GM12801 (cell line): Measurements from ENCODE around the gene SOBP.

Experiments used
- CTCF ChIP-seq: IDR thresholded peaks from one replicate; pipeline ENCODE4 v1.5.1; 2011; ENCODE audit warnings: control low read depth; ENCODE audit not compliant: insufficient read length; ENCODE audit errors: extremely low read depth

Gene SOBP

DNA sequence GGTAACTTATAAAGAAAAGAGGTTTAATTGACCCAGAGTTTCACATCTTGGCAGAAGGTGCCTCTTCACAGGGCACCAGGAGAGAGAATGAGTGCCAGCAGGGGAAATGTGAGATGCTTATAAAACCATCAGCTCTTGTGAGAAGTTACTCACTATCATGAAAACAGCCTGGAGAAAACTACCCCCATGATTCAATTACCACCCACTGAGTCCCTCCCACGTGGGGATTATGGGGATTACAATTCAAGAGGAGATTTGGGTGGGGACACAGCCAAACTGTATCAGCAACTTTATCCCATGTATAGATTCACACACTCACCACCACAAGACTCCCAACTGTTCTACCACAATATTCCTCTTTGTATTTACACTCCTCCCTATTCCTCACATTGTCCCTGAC, 41.1 kb upstream of the SOBP start:
- no peak for TF ChIP-seq CTCF

GRCh38 chr6:107458672-107459282, 31.1 kb upstream of the SOBP start:
- TF ChIP-seq CTCF: no peak

- no peak for TF ChIP-seq CTCF
Observed at GRCh38 chr6:107459283-107460082, 30.4 kb upstream of the SOBP start, which contains the start of gene PDSS2. TSS of gene PDSS2 (minus strand) at chr6:107459564. CDS start at chr6:107459285, 279 bp downstream.

- no peak for TF ChIP-seq CTCF
Observed at GRCh38 chr6:107460083-107460631, 29.8 kb upstream of the SOBP start.

DNA sequence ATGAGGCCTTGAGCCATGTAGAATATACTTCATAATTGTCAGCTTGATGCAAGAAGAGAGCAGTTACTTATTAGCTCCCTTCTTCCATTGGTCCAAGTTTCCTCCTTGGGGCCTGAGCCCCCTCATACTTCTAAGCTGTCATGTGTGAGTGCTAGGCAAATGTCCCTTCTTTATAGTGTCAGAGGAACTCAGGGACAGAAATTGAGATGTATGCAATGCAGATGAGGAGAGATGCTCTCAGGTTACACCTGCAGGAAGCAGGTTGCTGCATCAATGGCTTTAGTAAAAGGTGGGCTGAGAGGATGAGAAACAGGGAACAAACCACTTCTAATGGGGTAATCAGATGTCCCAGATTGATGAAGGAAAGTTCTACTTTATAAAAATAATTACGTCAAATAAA, 23.9 kb upstream of the SOBP start:
- TF ChIP-seq CTCF: no peak

GRCh38 chr6:107470364-107470763, 19.6 kb upstream of the SOBP start:
- no peak for TF ChIP-seq CTCF

- TF ChIP-seq CTCF: no peak
Observed at GRCh38 chr6:107473660-107474059, 16.3 kb upstream of the SOBP start.
